B cell (primary cell): ENCODE data around the gene CARD9. TPM values are rescaled to one million over a fixed set of nuclear protein-coding genes. Genes with fewer than 3 reads are reported as not detected.

ENCODE experiments used
- ATAC-seq: fragments of 200-7000 bp; cut with Tn5 transposase; one replicate; pipeline ENCODE4 v1.10.0; 2021; ENCODE audit warnings: low read depth, mild to moderate bottlenecking, moderate number of reproducible peaks, moderate library complexity
- CTCF ChIA-PET: fragments of 350-600 bp; sonication (Branson Sonifier 250); formaldehyde crosslinking; loops from one replicate; lab custom pipeline; 2021; ENCODE audit warnings: antibody characterized with exemption, inconsistent platforms; lab: Charles Lee
- POLR2A ChIA-PET: fragments of 350-600 bp; sonication (Branson Sonifier 250); formaldehyde crosslinking; loops from one replicate; lab custom pipeline; 2021; ENCODE audit warnings: antibody characterized with exemption; lab: Charles Lee
- DNase-seq: peaks from one replicate; pipeline ENCODE4 v3.0.0; 2013
- H2AFZ ChIP-seq: 2 replicates; pipeline ENCODE4 v1.6.1; 2012; ENCODE audit warnings: mild to moderate bottlenecking, low read depth, low read length; ENCODE audit not compliant: insufficient read depth, poor library complexity, severe bottlenecking
- H3K27ac ChIP-seq, 2 donors: 1 replicate in 1 of 2; 2 replicates in 1 of 2; pipeline ENCODE4 v1.5.1; 2012 to 2013; ENCODE audit warnings: low read length in 2 of 2, mild to moderate bottlenecking in 2 of 2, moderate library complexity in 1 of 2
- H3K27me3 ChIP-seq, 4 experiments: fragments of 200-600 bp in 1 of 4; sonication (generic) in 1 of 4; replicated peaks in 1 of 4; 1 replicate in 2 of 4; 2 replicates in 2 of 4; pipeline versions ENCODE4 v1.6.1 to v1.7.0; 2013 to 2016; ENCODE audit warnings: low read length in 3 of 4, mild to moderate bottlenecking in 2 of 4, mixed read lengths in 1 of 4, moderate library complexity in 1 of 4; ENCODE audit not compliant: insufficient read depth in 4 of 4, control insufficient read depth in 3 of 4; ENCODE audit errors: control extremely low read depth in 1 of 4
- H3K36me3 ChIP-seq, 2 experiments: replicated peaks in 1 of 2; 1 replicate in 1 of 2; 2 replicates in 1 of 2; pipeline versions ENCODE4 v1.6.1 to v1.7.1; 2013; ENCODE audit warnings: low read length in 1 of 2; ENCODE audit not compliant: insufficient read depth in 2 of 2, control insufficient read depth in 1 of 2; ENCODE audit errors: control extremely low read depth in 1 of 2, extremely low read depth in 1 of 2
- H3K4me1 ChIP-seq, 2 donors: fragments of 200-600 bp in 1 of 2; sonication (generic) in 1 of 2; 1 replicate in 1 of 2; 2 replicates in 1 of 2; pipeline versions ENCODE4 v1.5.1 to v1.6.1; 2013 to 2017; ENCODE audit warnings: low read length in 2 of 2; ENCODE audit not compliant: control insufficient read depth in 2 of 2, insufficient read depth in 2 of 2
- H3K4me2 ChIP-seq: replicated peaks from 2 replicates; pipeline ENCODE3; 2012; ENCODE audit warnings: mild to moderate bottlenecking, low read depth, low read length; ENCODE audit not compliant: poor library complexity, severe bottlenecking
- H3K4me3 ChIP-seq, 5 experiments: fragments of 200-600 bp in 1 of 5; sonication (generic) in 1 of 5; 1 replicate in 3 of 5; 2 replicates in 2 of 5; pipeline versions ENCODE4 v1.5.1 to v1.7.0; 2011 to 2016; ENCODE audit warnings: low read length in 4 of 5, mild to moderate bottlenecking in 4 of 5, low read depth in 2 of 5, control low read depth in 1 of 5, moderate library complexity in 1 of 5; ENCODE audit not compliant: insufficient read depth in 1 of 5; ENCODE audit errors: control extremely low read depth in 1 of 5, extremely low read depth in 1 of 5
- H3K79me2 ChIP-seq: fragments of 200-600 bp; sonication (generic); one replicate; pipeline ENCODE4 v1.6.0; 2016; ENCODE audit warnings: low read length; ENCODE audit not compliant: control insufficient read depth, insufficient read depth
- H3K9ac ChIP-seq: fragments of 200-600 bp; sonication (generic); 2 replicates; pipeline ENCODE4 v1.6.1; 2017; ENCODE audit warnings: mild to moderate bottlenecking, low read length, moderate library complexity
- H3K9me3 ChIP-seq, 3 donors: one replicate each; pipeline versions ENCODE4 v1.6.1 to v1.7.1; 2013; ENCODE audit warnings: low read length in 2 of 3; ENCODE audit not compliant: control insufficient read depth in 2 of 3, insufficient read depth in 1 of 3; ENCODE audit errors: control extremely low read depth in 1 of 3
- H4K20me1 ChIP-seq: 2 replicates; pipeline ENCODE4 v1.6.0; 2012; ENCODE audit warnings: mild to moderate bottlenecking, low read length; ENCODE audit not compliant: insufficient read depth, control insufficient read depth, poor library complexity, severe bottlenecking
- H3K27ac Mint-ChIP-seq: one replicate; pipeline ENCODE4 v1.8.0; 2021; ENCODE audit warnings: mixed read lengths
- H3K27me3 Mint-ChIP-seq: one replicate; pipeline ENCODE4 v1.8.0; 2021; ENCODE audit warnings: mixed read lengths
- H3K4me1 Mint-ChIP-seq: one replicate; pipeline ENCODE4 v1.8.0; 2021; ENCODE audit warnings: mixed read lengths
- H3K4me3 Mint-ChIP-seq: one replicate; pipeline ENCODE4 v1.8.0; 2021; ENCODE audit warnings: mixed read lengths
- H3K9me3 Mint-ChIP-seq: one replicate; pipeline ENCODE4 v1.8.0; 2022; ENCODE audit warnings: mixed read lengths; ENCODE audit not compliant: insufficient read depth
- CTCF ChIP-seq: fragments of 200-600 bp; IDR thresholded peaks from one replicate; pipeline ENCODE4 v1.8.0; 2022; ENCODE audit warnings: antibody characterized with exemption, mild to moderate bottlenecking
- EZH2 ChIP-seq: IDR thresholded peaks from 2 replicates; pipeline ENCODE4 v1.6.1; 2012; ENCODE audit warnings: borderline replicate concordance, low read depth, mild to moderate bottlenecking, moderate library complexity, low read length; ENCODE audit not compliant: insufficient read depth, poor library complexity, severe bottlenecking
- WGBS: methylation state at CpG from one replicate; pipeline ENCODE4 v1.1.5; 2013; ENCODE audit warnings: missing lambda C conversion rate; ENCODE audit not compliant: insufficient coverage; 5-methylcytosine and 5-hydroxymethylcytosine counted together
- intact Hi-C: fragments of 100-400 bp; cut with micrococcal nuclease; formaldehyde crosslinking; loops from one replicate; pipeline ENCODE4 v1.10.0; 2022
- polyA plus RNA-seq: library from polyadenylated mRNA; depleted of rRNA; stranded (reverse); fragments of >200 nt; gene quantifications from 2 replicates; pipeline ENCODE4 v1.2.3, GENCODE V29; 2012
- total RNA-seq, 2 donors: library from RNA; stranded (reverse); fragments of 120-200 nt in 1 of 2; gene quantifications; 1 replicate in 1 of 2; 2 replicates in 1 of 2; pipeline versions ENCODE4 v1.2.3 to v1.2.4, GENCODE V29; 2013 to 2022

Gene CARD9
- total and polyA plus RNA-seq, 2 donors (not counting 1 experiment from before 2014, with no cell fraction given) = 0.57 to 1.1 TPM

DNA sequence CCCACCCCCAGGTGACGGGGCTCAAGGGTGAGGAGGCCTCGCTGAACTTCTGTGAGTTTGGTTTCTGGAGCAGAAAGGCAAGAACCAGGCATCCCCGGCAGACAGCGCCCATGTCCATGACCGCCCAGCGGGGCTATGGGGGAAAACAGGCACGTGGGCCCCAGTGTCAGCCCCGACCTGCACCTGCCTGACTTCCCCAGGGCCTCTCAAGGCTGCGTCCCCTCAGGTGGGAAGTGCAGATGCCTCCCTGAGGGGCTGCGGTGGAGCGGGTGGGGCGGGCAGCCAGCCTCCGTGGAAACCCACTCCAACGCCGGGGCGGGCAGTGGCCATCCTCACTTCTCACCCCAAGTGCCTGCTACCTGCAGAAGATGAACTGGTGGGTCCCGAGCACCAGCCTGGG, 6.9 kb upstream of the CARD9 start:
- ATAC-seq (no peak), DNase-seq (no peak)
- no peak for TF ChIP-seq CTCF
- no peak for TF ChIP-seq EZH2
- Histone ChIP-seq H3K9ac (no peak overlapping the region), H3K79me2 (no peaks in the 10 kb centered on the region), H3K27ac (no peak overlapping the region), H3K4me3 (no peak overlapping the region), H4K20me1 (no peaks in the 10 kb centered on the region), H3K4me2 (no peak overlapping the region), H3K9me3 (no peaks in the 10 kb centered on the region), H3K36me3 (peaks cover 0 to 17% of the 10 kb centered on the region in 2 experiments), H3K27me3 (no peaks in the 10 kb centered on the region), H3K4me1 (no peaks in the 10 kb centered on the region), H2AFZ (no peak overlapping the region)
- H3K4me3 Mint-ChIP-seq = no peak overlapping the region
- no peak overlapping the region for H3K27ac Mint-ChIP-seq
- WGBS = 94% methylated on average over 14 of the region's 17 CpGs
- no peaks in the 10 kb centered on the region for H3K27me3 Mint-ChIP-seq
- POLR2A ChIA-PET = no interaction called here
- intact Hi-C loops = no loop called here
- CTCF ChIA-PET = no interaction called here
- no peaks in the 10 kb centered on the region for H3K4me1 Mint-ChIP-seq
- no peaks in the 10 kb centered on the region for H3K9me3 Mint-ChIP-seq

DNA sequence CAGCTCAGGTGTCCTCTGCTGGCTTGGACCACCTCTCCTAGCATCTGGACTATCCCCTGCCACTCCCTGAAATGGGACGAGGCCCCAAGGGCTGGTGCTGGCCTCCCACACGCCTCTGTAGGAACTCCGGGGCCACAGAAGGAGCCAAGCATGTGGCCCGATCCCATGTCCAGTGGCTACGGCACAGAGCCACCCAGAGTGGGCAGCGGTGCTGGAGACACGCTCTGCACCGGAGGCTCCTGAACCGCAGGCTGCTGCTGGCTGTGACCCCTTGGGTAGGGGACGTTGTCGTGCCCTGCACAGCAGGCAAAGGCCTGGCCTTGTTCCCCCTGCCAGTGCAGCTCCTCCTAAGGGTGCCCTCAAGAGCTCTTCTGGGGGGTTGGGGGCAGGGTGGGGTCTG, 6.4 kb upstream of the CARD9 start:
- Mint-ChIP-seq H3K27ac (no peak overlapping the region), H3K4me3 (no peak overlapping the region), H3K4me1 (no peaks in the 10 kb centered on the region), H3K9me3 (no peaks in the 10 kb centered on the region), H3K27me3 (no peaks in the 10 kb centered on the region)
- Histone ChIP-seq H3K4me1 (no peaks in the 10 kb centered on the region), H4K20me1 (no peaks in the 10 kb centered on the region), H3K9me3 (no peaks in the 10 kb centered on the region), H2AFZ (no peak overlapping the region), H3K79me2 (no peaks in the 10 kb centered on the region), H3K4me2 (no peak overlapping the region), H3K27ac (no peak overlapping the region), H3K36me3 (peaks cover 0 to 17% of the 10 kb centered on the region in 2 experiments), H3K9ac (no peak overlapping the region), H3K4me3 (no peak overlapping the region), H3K27me3 (no peaks in the 10 kb centered on the region)
- ChIA-PET POLR2A (no interaction called here), CTCF (no interaction called here)
- no peak for DNase-seq
- 90% methylated on average over 8 of the region's 11 CpGs for WGBS
- no peak for TF ChIP-seq EZH2
- no peak for TF ChIP-seq CTCF
- intact Hi-C loops = no loop called here
- no peak for ATAC-seq
